22Rv1 (cell line): ENCODE data around the gene DBX2.
A peak's percentile ranks its signal among the peaks of the same experiment; 100 is the strongest.

ENCODE experiments used
- H3K27ac ChIP-seq: fragments of 450-650 bp; 2 replicates; pipeline ENCODE4 v1.5.1; 2017
- ZFX ChIP-seq: fragments of 450-650 bp; IDR thresholded peaks from 2 replicates; pipeline ENCODE4 v1.6.1; 2017; ENCODE audit warnings: antibody characterized with exemption, borderline replicate concordance
- TF ChIP-seq, protein P1 (sequence below): fragments of 450-650 bp; IDR thresholded peaks from 2 replicates; pipeline ENCODE4 v1.5.1; 2017; ENCODE audit warnings: mild to moderate bottlenecking

Gene DBX2

GRCh38 chr12:45076417-45077026 is 25.6 kb upstream of the DBX2 start:
- H3K27ac ChIP-seq: no peak overlapping the region
- TF ChIP-seq, protein P1, sequence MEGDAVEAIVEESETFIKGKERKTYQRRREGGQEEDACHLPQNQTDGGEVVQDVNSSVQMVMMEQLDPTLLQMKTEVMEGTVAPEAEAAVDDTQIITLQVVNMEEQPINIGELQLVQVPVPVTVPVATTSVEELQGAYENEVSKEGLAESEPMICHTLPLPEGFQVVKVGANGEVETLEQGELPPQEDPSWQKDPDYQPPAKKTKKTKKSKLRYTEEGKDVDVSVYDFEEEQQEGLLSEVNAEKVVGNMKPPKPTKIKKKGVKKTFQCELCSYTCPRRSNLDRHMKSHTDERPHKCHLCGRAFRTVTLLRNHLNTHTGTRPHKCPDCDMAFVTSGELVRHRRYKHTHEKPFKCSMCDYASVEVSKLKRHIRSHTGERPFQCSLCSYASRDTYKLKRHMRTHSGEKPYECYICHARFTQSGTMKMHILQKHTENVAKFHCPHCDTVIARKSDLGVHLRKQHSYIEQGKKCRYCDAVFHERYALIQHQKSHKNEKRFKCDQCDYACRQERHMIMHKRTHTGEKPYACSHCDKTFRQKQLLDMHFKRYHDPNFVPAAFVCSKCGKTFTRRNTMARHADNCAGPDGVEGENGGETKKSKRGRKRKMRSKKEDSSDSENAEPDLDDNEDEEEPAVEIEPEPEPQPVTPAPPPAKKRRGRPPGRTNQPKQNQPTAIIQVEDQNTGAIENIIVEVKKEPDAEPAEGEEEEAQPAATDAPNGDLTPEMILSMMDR: no peak
- TF ChIP-seq ZFX: no peak

GRCh38 chr12:45075587-45076282 is 24.8 kb upstream of the DBX2 start:
- H3K27ac ChIP-seq: no peak overlapping the region
- TF ChIP-seq ZFX: no peak
- TF ChIP-seq, protein P1: no peak

GRCh38 chr12:45065125-45065626 is 14.3 kb upstream of the DBX2 start:
- no peak for TF ChIP-seq ZFX
- TF ChIP-seq, protein P1: no peak
- no peak overlapping the region for H3K27ac ChIP-seq

GRCh38 chr12:45060976-45061375 is 10.1 kb upstream of the DBX2 start:
- H3K27ac ChIP-seq: no peak overlapping the region
- TF ChIP-seq ZFX: no peak
- TF ChIP-seq, protein P1: no peak

- peak overlapping the region; percentile 48 for H3K27ac ChIP-seq
- TF ChIP-seq ZFX: no peak
- TF ChIP-seq, protein P1: no peak
Measured at GRCh38 chr12:45051572-45052125, 750 bp upstream of the DBX2 start.

DNA sequence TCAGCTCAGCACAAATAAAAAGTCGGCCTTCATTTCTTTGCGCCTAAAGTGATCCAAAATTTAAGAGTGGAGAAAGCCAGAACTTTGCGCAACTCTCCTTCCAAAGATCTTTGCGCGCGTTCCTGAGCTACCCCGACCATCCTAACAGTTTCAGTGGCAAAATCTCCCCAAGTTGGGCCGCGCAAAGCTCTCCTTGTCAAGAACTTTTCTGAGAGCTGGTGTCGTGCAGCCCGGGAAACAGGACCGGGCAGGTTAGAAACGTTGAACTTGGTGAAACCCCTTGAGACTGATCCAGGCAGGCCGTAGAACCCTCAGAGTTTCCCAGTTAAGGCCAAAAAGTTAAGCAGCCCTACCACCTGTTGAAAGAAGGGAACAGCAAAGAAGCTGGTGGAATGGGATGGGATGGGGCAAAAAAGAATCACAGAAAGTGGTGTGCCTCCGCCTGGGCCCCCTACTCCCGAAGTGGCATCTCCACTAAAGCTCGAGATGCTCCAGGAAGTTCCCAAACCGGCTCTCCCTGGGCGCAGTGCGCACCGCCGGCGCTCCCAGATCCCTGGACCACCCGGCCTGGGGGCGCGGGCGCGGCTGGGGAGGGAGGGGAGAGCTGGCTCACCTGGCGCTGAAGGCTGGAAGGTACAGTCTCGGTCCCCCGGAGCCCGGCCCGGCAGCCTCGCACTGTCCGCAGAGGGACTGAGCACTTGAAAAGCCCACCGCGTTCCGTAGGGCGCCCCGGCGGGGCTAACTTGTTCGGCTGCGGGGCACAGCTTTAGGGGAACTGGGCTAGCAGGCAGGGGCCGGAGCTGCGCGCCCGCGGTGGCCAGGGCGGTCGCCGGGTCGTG is 768 bp downstream of the DBX2 start:
- peak overlapping the region; percentile 48; the same call in 1 of the 2 replicates for H3K27ac ChIP-seq
- TF ChIP-seq ZFX: no peak
- TF ChIP-seq, protein P1: no peak
